Adrenal gland (tissue), 12 donors: ENCODE data around the gene GJA5. TPM values are rescaled to one million over a fixed set of nuclear protein-coding genes. Genes with fewer than 3 reads are reported as not detected.

Experiments used
- DNase-seq, 7 donors: peaks; one replicate each; pipeline ENCODE4 v3.0.0-alpha.2; 2019 to 2020
- H3K27ac ChIP-seq, 5 donors: fragments of 200-600 bp; sonication (generic) in 4 of 5; 1 replicate in 3 of 5; 2 replicates in 2 of 5; pipeline versions ENCODE4 v1.5.1 to v1.8.0; 2016 to 2020; ENCODE audit warnings: mild to moderate bottlenecking in 1 of 5
- H3K27me3 ChIP-seq: fragments of 200-600 bp; 2 replicates; pipeline ENCODE4 v1.8.0; 2021
- H3K36me3 ChIP-seq, 2 donors: fragments of 200-600 bp; replicated peaks in 1 of 2; 1 replicate in 1 of 2; 2 replicates in 1 of 2; pipeline versions ENCODE4 v1.5.1 to v1.8.0; 2018 to 2022
- H3K4me1 ChIP-seq, 2 donors: fragments of 200-600 bp; replicated peaks in 1 of 2; 1 replicate in 1 of 2; 2 replicates in 1 of 2; pipeline versions ENCODE4 v1.5.1 to v1.8.0; 2018 to 2021
- H3K4me3 ChIP-seq, 4 donors: fragments of 200-600 bp; sonication (generic) in 3 of 4; one replicate each; pipeline ENCODE4 v1.5.1; 2016 to 2018
- H3K9me3 ChIP-seq, 3 donors: fragments of 200-600 bp; sonication (generic) in 1 of 3; replicated peaks in 1 of 3; 1 replicate in 2 of 3; 2 replicates in 1 of 3; pipeline versions ENCODE4 v1.5.1 to v1.8.0; 2016 to 2021
- CTCF ChIP-seq, 6 experiments: fragments of 450-650 bp in 4 of 6; fragments of 200-600 bp in 2 of 6; sonication (generic) in 1 of 6; IDR thresholded peaks; 1 replicate in 5 of 6; 2 replicates in 1 of 6; pipeline versions ENCODE4 v1.5.1 to v1.8.0; 2016 to 2021; ENCODE audit warnings: antibody characterized with exemption in 6 of 6, mild to moderate bottlenecking in 2 of 6, moderate library complexity in 1 of 6
- POLR2A ChIP-seq, 2 donors: fragments of 450-650 bp; IDR thresholded peaks; one replicate each; pipeline ENCODE4 v1.6.1; 2017; ENCODE audit warnings: antibody characterized with exemption in 2 of 2, mild to moderate bottlenecking in 2 of 2, moderate library complexity in 1 of 2
- WGBS, 4 donors: extraction: QIAGEN DNeasy Blood & Tissue Kit in 2 of 4; methylation state at CpG; one replicate each; pipeline versions ENCODE4 v1.1.5 to v1.1.7; 2013 to 2017; 5-methylcytosine and 5-hydroxymethylcytosine counted together
- intact Hi-C, 2 donors: fragments of 100-400 bp; cut with DNase I; formaldehyde crosslinking; loops; one replicate each; pipeline versions ENCODE4 v1.14.1 to v1.15.0; 2022 to 2023
- polyA plus RNA-seq, 3 donors: library from polyadenylated mRNA; stranded (reverse); fragments of 200-250 nt in 2 of 3; fragments of 350-450 nt in 1 of 3; fragmentation: Illumina TruSeq in 1 of 3; extraction: RNeasy Lipid Tissue Mini Kit (QIAGEN cat#74804) in 1 of 3; gene quantifications; one replicate each; pipeline ENCODE4 v1.2.3, GENCODE V29; 2013 to 2014
- total RNA-seq, 9 donors: library from RNA; depleted of rRNA in 4 of 9; stranded (reverse); fragments of >200 nt in 4 of 9; fragments of 120-200 nt in 1 of 9; fragmentation: NEBNext Ultra II Directional in 1 of 9; extraction: Animal tissue kit (Norgen Biotek cat#: 25700) in 1 of 9; gene quantifications; one replicate each; pipeline versions ENCODE4 v1.1.0 to v1.2.4, GENCODE V29; 2013 to 2023
- donor health status: healthy with polysubstance abuse.
- donor health status: Bipolar disorder and iron deficiency.
- donor health status: DM: yes; HTN: yes; CAD: no.
- donor health status: DM: no; HTN: no; CAD: no.
- donor health status: DM: no; HTN: no; CAD: no.
- donor health status: DM: yes; HTN: yes; CAD: no.

GJA5 gene
- total and polyA plus RNA-seq, 12 donors: 1.5 to 11.6 (median 3.3) TPM

GRCh38 chr1:147750618-147751217, 9.7 kb downstream of the GJA5 start:
- Histone ChIP-seq H3K27me3 (no peaks in the 10 kb centered on the region), H3K27ac (no peak overlapping the region), H3K36me3 (no peaks in the 10 kb centered on the region), H3K4me3 (no peak overlapping the region), H3K4me1 (no peaks in the 10 kb centered on the region), H3K9me3 (no peaks in the 10 kb centered on the region)
- no peak for TF ChIP-seq POLR2A (IDR thresholded peaks at IDR 0.05)
- TF ChIP-seq CTCF (IDR thresholded peaks at IDR 0.05): no peak
- no peak for DNase-seq
- 75 to 85% (median 81%) methylated on average over 7 of the region's 7 CpGs for WGBS, 4 donors
- intact Hi-C loops: no loop called here

GRCh38 chr1:147749792-147750191, 10.6 kb downstream of the GJA5 start:
- Histone ChIP-seq H3K27me3 (no peaks in the 10 kb centered on the region), H3K4me3 (no peak overlapping the region), H3K36me3 (no peaks in the 10 kb centered on the region), H3K4me1 (no peaks in the 10 kb centered on the region), H3K27ac (no peak overlapping the region), H3K9me3 (no peaks in the 10 kb centered on the region)
- 77 to 89% (median 80%) methylated on average over 2 of the region's 2 CpGs for whole genome bisulfite sequencing, 4 donors
- intact Hi-C loops: no loop called here
- no peak for TF ChIP-seq POLR2A (IDR thresholded peaks at IDR 0.05)
- TF ChIP-seq CTCF (IDR thresholded peaks at IDR 0.05): no peak
- DNase-seq: no peak

- no peaks in the 10 kb centered on the region for H3K27me3 ChIP-seq
- H3K9me3 ChIP-seq: no peaks in the 10 kb centered on the region
- 68 to 74% (median 68%) methylated on average over 3 of the region's 3 CpGs for WGBS, 4 donors
- intact Hi-C loops: no loop called here
- no peak overlapping the region for H3K27ac ChIP-seq
- TF ChIP-seq POLR2A (IDR thresholded peaks at IDR 0.05) (no peak), CTCF (IDR thresholded peaks at IDR 0.05) (no peak)
- no peak for DNase-seq
- H3K4me1 ChIP-seq: no peaks in the 10 kb centered on the region
- no peak overlapping the region for H3K4me3 ChIP-seq
- no peaks in the 10 kb centered on the region for H3K36me3 ChIP-seq
These were observed 11.6 kb downstream of the GJA5 start for GRCh38 chr1:147748676-147749350.

GRCh38 chr1:147747966-147748365, 12.4 kb downstream of the GJA5 start:
- DNase-seq: no peak
- no peaks in the 10 kb centered on the region for H3K4me1 ChIP-seq
- intact Hi-C loops: no loop called here
- H3K27ac ChIP-seq: no peak overlapping the region
- no peak overlapping the region for H3K4me3 ChIP-seq
- H3K36me3 ChIP-seq: no peaks in the 10 kb centered on the region
- TF ChIP-seq POLR2A (IDR thresholded peaks at IDR 0.05) (no peak), CTCF (IDR thresholded peaks at IDR 0.05) (no peak)
- H3K9me3 ChIP-seq: no peaks in the 10 kb centered on the region
- no peaks in the 10 kb centered on the region for H3K27me3 ChIP-seq
